ENCODE measurements around the gene SP4.

The SP4 gene

GRCh38 chr7:21448974-21449373 lies 21.1 kb downstream of the SP4 start:
- no peak for DNase-seq

DNA sequence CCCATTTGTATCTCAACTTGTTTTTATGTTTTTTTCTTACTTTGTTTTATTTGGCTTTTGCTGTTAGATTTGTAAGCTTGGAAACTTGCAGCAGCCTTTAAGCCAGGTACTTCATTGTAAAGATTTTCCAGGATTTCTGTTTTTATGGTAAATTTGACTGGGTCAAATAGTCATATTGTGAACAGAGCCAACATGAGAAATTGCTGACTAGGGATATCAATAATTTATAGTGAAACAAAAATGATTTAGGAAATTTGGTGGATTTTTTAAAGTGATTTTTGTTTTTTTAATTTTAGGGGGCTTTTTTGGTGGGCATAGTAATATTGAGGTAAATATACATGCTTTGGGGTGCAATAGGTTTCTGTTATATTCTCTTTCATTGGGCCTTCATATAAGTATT lies 22.2 kb downstream of the SP4 start:
- no peak for DNase-seq

DNA sequence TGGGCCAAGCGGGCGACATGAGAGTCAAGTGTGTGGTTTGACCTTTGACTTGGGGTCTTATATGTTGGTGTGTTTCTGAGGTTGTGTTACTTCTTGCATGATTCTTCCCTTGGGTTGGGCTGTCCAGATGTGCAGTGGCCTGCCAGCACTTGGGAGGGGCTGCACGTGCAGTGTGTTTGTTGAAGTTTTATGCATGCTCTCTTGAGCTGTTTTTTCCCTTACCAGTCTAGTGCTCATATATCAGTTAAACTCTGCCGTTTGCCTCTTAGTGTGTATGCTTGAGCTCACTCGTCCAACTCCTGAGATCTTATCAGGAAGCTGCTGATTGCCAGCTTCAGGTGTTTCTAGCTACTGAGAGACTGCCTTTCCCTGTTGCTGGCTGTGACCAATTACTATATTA lies 23.1 kb downstream of the SP4 start:
- no peak for DNase-seq

DNA sequence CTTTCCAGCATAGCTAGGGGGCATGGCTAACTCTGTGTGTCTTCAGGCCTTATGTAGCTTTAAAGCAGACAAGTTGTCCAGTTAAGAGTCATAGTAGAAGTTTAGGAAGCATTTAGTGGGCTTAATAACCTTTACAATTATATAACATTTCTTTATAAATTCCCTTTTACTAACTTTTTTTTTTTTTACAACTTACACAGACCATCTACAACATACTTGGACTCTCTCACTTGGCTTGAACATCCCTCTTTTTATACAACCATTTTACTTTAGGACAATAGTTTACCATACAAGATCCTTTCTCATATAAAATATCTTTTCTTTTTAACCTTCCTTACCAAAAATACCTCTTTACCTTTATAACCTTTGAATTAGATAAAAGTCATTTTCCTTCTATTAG lies 26.3 kb downstream of the SP4 start:
- DNase-seq = no peak

- no peak for DNase-seq
These were observed 27.0 kb downstream of the SP4 start for GRCh38 chr7:21454906-21455305.

- no peak for DNase-seq
These were observed 33.4 kb downstream of the SP4 start for GRCh38 chr7:21461282-21461681.

- DNase-seq = no peak
These were observed 34.2 kb downstream of the SP4 start for GRCh38 chr7:21462081-21462480.

DNA sequence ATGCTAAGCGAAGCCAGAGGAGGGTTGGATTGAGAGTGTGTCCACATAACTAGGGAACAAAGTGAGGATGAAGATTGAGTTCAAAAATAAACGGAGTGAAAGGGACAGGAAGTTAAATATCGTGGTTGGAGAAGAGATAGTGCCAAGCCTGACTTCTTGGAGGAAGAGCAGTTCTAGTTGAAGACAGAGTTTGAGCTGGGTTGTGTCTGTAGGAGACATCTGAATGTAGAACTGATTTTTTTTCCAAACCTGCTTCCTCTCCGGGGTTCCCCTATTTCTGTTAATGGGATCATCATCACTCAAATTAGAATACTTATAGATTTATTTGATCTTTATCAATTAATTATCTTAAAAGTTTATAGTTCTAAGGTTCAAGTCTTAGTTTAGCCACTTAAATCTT lies 35.6 kb downstream of the SP4 start:
- DNase-seq = no peak

GRCh38 chr7:21468969-21469368 lies 41.1 kb downstream of the SP4 start:
- no peak for DNase-seq

DNA sequence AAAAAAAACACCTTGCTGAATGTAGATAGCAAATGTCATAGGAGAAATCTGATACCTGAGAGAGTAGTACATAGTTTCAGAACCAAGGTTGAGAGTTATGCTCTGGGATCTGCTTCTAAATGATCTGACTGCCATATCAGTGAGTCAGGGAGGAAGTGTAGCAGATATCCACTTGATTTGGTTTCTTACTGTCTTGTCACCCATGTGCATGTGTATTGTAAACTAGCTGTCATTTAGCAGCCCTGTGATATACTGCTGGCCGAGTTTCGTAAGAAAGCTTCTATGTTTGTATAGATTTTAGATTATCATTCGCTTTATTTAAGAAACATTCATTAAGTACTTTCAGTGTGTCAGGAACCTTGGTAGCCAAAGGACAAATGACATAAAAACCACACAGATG lies 42.0 kb downstream of the SP4 start:
- DNase-seq = no peak

DNA sequence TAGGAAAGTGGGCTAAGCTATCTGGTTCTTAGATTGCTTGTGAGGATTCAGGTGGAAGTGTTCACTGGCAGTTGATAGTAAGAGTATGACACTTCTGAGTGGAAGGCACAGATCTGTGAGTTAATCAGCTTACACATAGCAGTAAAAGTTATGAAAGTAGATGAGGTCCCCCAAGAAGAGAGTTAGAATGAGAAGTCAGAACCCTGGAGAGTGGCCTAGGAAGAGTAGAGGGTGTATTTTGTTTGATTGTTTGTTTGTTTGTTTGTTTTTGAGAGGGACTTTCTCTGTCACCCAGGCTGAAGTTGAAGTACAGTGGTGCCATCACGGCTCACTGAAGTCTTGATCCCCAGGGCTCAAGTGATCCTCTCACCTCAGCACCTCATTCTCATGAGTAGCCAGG lies 44.1 kb downstream of the SP4 start:
- no peak for DNase-seq

- no peak for DNase-seq
These were observed 48.5 kb downstream of the SP4 start for GRCh38 chr7:21476429-21476828.

DNA sequence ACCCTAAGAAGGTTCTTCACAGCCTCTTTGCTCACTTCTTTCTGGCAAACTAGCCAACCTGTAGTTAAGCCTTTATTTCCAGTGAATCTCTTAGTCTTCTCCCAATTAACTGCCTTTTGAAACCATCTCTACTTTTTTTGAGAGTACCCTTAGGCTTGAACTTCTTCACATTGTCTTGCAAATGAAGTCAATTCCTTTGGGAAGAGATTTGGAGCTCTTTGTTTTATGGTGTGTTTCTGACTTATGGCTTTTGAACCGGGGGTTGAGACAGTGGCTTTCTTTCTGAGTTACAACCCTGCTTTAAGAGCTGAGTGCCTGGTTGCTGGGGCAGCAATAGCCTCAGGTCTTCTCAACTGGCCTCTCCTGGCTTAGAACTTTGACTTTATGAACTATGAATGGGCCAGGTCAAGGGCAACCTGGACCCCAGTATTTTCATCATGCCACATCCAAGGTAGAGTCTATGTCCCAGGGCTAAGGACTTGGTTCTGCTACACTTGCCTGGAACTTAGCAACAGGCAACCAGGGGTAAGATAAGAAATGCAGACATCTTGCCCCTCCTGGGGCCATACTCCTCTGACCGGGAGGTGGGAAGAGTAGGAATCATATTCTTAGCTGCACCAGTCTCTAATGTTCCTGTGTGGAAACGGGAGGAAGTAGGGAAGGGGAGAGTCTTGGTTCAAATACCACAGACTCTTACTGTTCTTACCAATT lies 53.0 kb downstream of the SP4 start:
- DNase-seq = no peak

- DNase-seq = no peak
These were observed 58.6 kb downstream of the SP4 start for GRCh38 chr7:21486511-21486910.

- no peak for DNase-seq
These were observed 67.8 kb downstream of the SP4 start for GRCh38 chr7:21495731-21496130.

- no peak for DNase-seq
These were observed 69.2 kb downstream of the SP4 start for GRCh38 chr7:21497072-21497471.

DNA sequence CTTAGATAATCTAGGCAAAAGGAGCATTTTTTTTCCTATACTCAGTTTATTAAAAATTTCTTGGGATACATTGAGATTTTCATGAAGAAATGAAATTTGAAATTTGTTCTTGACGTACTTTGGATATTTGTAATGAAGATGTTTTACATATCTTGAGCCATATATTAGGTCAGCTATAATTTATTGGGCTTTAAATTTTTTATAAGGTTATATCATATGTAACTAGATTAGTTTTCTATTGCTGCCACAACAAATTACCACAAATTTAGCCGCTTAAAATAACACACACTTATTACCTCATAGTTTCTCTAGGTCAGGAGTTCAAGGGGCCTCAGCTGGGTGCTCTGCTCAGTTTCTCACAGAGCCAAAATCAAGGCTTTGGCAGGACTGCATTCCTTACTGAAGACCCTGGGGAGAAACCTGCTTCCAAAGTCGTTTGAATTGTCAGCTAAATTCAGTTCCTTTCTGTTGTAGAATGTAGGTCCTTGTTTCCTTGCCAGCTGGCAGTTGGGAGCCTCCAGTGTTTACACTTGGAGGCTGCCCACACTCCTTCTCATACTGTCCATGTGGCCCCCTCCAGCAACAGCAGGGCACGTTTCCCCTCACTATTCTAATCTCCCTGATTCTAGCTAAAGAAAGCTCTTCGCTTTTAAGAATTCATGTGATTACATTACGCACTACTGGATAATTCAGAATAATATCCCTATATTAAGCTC lies 72.4 kb downstream of the SP4 start:
- no peak for DNase-seq

DNA sequence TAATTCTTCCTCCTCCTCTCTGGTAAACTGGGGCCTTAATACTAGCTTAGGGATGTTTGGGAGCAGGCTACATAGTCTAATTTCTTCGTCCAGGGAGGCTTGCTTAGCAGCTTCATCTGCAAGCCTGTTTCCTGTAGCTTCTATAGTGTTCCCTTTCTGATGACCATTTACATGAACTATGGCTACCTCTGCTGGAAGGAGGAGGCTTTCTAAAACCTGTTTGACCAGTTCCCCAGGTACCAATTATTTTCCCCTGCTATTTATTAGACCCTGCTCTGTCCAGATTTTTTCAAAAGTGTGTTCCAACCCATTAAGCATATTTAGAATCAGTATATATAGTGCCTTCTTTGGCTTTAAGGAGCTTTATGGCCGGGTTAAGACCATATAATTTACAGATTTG lies 76.1 kb downstream of the SP4 start:
- no peak for DNase-seq

- no peak for DNase-seq
These were observed 79.9 kb downstream of the SP4 start for GRCh38 chr7:21507627-21508343.

DNA sequence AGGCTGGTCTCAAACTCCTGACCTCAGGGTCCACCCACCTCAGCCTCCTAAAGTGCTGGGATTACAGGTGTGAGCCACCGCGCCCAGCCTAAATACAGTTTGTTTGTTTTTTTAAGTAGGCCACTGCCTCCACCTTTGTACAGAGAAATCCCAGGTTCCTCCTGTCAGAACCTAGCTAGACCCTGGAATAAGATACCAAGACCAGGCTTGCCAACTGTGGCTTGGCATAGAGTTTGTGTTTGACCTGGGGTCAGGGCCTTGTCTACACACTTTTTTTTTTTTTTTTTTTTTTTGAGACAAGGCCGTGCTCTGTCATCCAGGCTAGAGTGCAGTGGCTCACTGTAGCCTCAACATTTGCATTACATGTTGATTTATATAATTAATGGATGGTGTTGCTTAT lies 80.7 kb downstream of the SP4 start:
- no peak for DNase-seq

GRCh38 chr7:21514062-21514461 lies 86.2 kb downstream of the SP4 start:
- DNase-seq = no peak

- no peak for DNase-seq
These were observed 96.8 kb downstream of the SP4 start for GRCh38 chr7:21524680-21525079.

DNA sequence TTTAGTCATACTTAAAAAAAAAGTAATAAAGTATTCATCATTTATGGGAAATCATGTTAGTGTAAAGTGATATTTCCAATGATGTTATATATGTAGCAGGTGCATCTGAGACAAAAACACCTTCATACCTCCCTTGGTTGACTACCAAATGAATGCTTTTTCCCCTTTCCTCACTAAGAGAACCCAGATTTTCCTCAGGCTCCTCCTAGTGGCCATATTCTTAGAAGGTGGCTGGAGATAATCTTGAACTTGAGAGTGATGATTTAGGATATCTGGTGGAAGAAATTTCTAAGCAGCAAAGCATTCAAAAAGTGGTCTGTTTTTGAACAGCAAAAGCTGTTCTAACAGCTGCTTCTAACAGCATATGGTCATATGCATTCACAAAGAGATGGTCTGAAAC lies 98.1 kb downstream of the SP4 start:
- DNase-seq = no peak

DNA sequence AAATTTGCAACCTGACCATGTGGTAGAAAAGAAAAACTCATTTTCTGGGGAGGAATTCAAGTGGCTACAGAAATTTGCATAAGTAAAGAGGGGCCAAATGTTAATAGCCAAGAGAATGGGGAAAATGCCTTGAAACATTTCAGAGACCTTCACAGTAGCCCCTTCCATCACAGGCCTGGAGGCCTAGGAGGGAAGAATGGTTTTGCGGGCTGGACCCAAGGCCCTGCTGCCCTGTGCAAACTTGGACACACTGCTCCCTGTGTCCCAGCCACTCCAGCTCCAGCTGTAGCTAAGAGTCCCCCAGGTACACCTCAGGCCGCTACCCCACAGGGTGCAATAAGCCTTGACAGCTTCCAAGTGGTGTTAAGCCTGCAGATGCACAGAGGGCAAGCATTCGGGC lies 98.6 kb downstream of the SP4 start:
- DNase-seq = no peak
